Activated T-helper 1 cell treated with anti-CD3 and anti-CD28 coated beads, Interleukin-12 subunit alpha, Interleukin-12 subunit beta, Interleukin-2, Interleukin-4 antibody, amounts not matched to agents 30 ng/mL and 10 ng/mL and 1 ng/mL, durations not matched to agents 14 hours and 24 hours and 36 hours (primary cell): ENCODE data around the gene CD6. TPM values are rescaled to one million over a fixed set of nuclear protein-coding genes. Genes with fewer than 3 reads are reported as not detected.

ENCODE experiments used
- DNase-seq: peaks from one replicate; pipeline ENCODE4 v3.0.0; 2021; ENCODE audit warnings: low spot score
- H3K27ac Mint-ChIP-seq: one replicate; pipeline ENCODE4 v1.8.0; 2021; ENCODE audit warnings: mild to moderate bottlenecking, mixed read lengths
- H3K27me3 Mint-ChIP-seq: one replicate; pipeline ENCODE4 v1.8.0; 2022; ENCODE audit warnings: mild to moderate bottlenecking, moderate library complexity, mixed read lengths; ENCODE audit not compliant: insufficient read depth
- H3K36me3 Mint-ChIP-seq: one replicate; pipeline ENCODE4 v1.8.0; 2021; ENCODE audit warnings: low read depth, mixed read lengths
- H3K4me1 Mint-ChIP-seq: one replicate; pipeline ENCODE4 v1.8.0; 2021; ENCODE audit warnings: low read depth, mixed read lengths
- H3K4me3 Mint-ChIP-seq: one replicate; pipeline ENCODE4 v1.8.0; 2021; ENCODE audit warnings: mild to moderate bottlenecking, moderate library complexity, mixed read lengths
- H3K9me3 Mint-ChIP-seq: one replicate; pipeline ENCODE4 v1.8.0; 2021; ENCODE audit warnings: mixed read lengths
- intact Hi-C: fragments of 100-400 bp; cut with micrococcal nuclease; formaldehyde crosslinking; loops from one replicate; pipeline ENCODE4 v1.15.1; 2024
- total RNA-seq: library from RNA; stranded (reverse); gene quantifications from 2 replicates; pipeline ENCODE4 v1.2.3, GENCODE V29; 2022

CD6 gene
- total RNA-seq, 1 donor from 2014 or later = 411 TPM

- intact Hi-C loops = no loop called here
- H3K4me1 Mint-ChIP-seq = peaks cover 95% of the 10 kb centered on the region
- H3K36me3 Mint-ChIP-seq = peaks cover 69% of the 10 kb centered on the region
These were observed 13.2 kb downstream of the CD6 start for GRCh38 chr11:60984636-60985035.

GRCh38 chr11:60985501-60985900 lies 14.0 kb downstream of the CD6 start:
- Mint-ChIP-seq H3K4me3 (peak overlapping the region; percentile 80), H3K27ac (peak overlapping the region; percentile 92), H3K36me3 (peaks cover 66% of the 10 kb centered on the region), H3K9me3 (no peaks in the 10 kb centered on the region), H3K4me1 (peaks cover 93% of the 10 kb centered on the region), H3K27me3 (no peaks in the 10 kb centered on the region)
- intact Hi-C loops = no loop called here
- no peak for DNase-seq

More at GRCh38 chr11:60984636-60985035, 13.2 kb downstream of the CD6 start:
- H3K9me3 Mint-ChIP-seq = no peaks in the 10 kb centered on the region
- no peak for DNase-seq
- H3K4me3 Mint-ChIP-seq = peak overlapping the region; percentile 80
- peak overlapping the region; percentile 92 for H3K27ac Mint-ChIP-seq
- no peaks in the 10 kb centered on the region for H3K27me3 Mint-ChIP-seq

- H3K27me3 Mint-ChIP-seq = no peaks in the 10 kb centered on the region
- H3K9me3 Mint-ChIP-seq = no peaks in the 10 kb centered on the region
- peak; percentile 81 for DNase-seq
- H3K27ac Mint-ChIP-seq = peak overlapping the region; percentile 92
- peak overlapping the region; percentile 80 for H3K4me3 Mint-ChIP-seq
- H3K36me3 Mint-ChIP-seq = peaks cover 65% of the 10 kb centered on the region
- H3K4me1 Mint-ChIP-seq = peaks cover 94% of the 10 kb centered on the region
- intact Hi-C loops = loop anchor here (1.0 to 2.0 kb wide), 10 partner anchors 8 to 175 kb away; partner anchors contain the start of genes PRPF19 and VPS37C
These were observed 14.8 kb downstream of the CD6 start for GRCh38 chr11:60985991-60986915.

GRCh38 chr11:60987577-60988277 lies 16.2 kb downstream of the CD6 start:
- DNase-seq = peak; percentile 62
- peak overlapping the region; percentile 92 for H3K27ac Mint-ChIP-seq
- peaks cover 58% of the 10 kb centered on the region for H3K36me3 Mint-ChIP-seq
- peak overlapping the region; percentile 80 for H3K4me3 Mint-ChIP-seq
- intact Hi-C loops = loop anchor here (2.0 kb wide), 2 partner anchors 17 to 95 kb away; no protein-coding TSS in a partner anchor
- no peaks in the 10 kb centered on the region for H3K27me3 Mint-ChIP-seq
- no peaks in the 10 kb centered on the region for H3K9me3 Mint-ChIP-seq
- peaks cover 85% of the 10 kb centered on the region for H3K4me1 Mint-ChIP-seq

GRCh38 chr11:60988658-60989057 lies 17.2 kb downstream of the CD6 start:
- no peaks in the 10 kb centered on the region for H3K9me3 Mint-ChIP-seq
- no peak for DNase-seq
- H3K4me1 Mint-ChIP-seq = peaks cover 85% of the 10 kb centered on the region
- intact Hi-C loops = loop anchor here (2.0 kb wide), 1 partner anchor 16 kb away; no protein-coding TSS in a partner anchor
- peak overlapping the region; percentile 80 for H3K4me3 Mint-ChIP-seq
- peaks cover 57% of the 10 kb centered on the region for H3K36me3 Mint-ChIP-seq
- peak overlapping the region; percentile 92 for H3K27ac Mint-ChIP-seq
- no peaks in the 10 kb centered on the region for H3K27me3 Mint-ChIP-seq

- Mint-ChIP-seq H3K9me3 (no peaks in the 10 kb centered on the region), H3K36me3 (peaks cover 56% of the 10 kb centered on the region), H3K27me3 (no peaks in the 10 kb centered on the region), H3K4me1 (peaks cover 85% of the 10 kb centered on the region), H3K4me3 (peak overlapping the region; percentile 80), H3K27ac (peak overlapping the region; percentile 92)
- no peak for DNase-seq
- intact Hi-C loops = loop anchor here (2.0 kb wide), 1 partner anchor 16 kb away; no protein-coding TSS in a partner anchor
These were observed 17.7 kb downstream of the CD6 start for GRCh38 chr11:60989093-60989650.

- Mint-ChIP-seq H3K4me1 (peaks cover 84% of the 10 kb centered on the region), H3K27me3 (no peaks in the 10 kb centered on the region), H3K9me3 (no peaks in the 10 kb centered on the region), H3K27ac (peak overlapping the region; percentile 60), H3K4me3 (peak overlapping the region; percentile 11), H3K36me3 (peaks cover 62% of the 10 kb centered on the region)
- no peak for DNase-seq
- intact Hi-C loops = no loop called here
These were observed 20.0 kb downstream of the CD6 start for GRCh38 chr11:60991457-60991856.

GRCh38 chr11:60992842-60993409 lies 21.4 kb downstream of the CD6 start:
- intact Hi-C loops = loop anchor here (2.0 kb wide), 2 partner anchors 14 to 194 kb away; no protein-coding TSS in a partner anchor
- peak overlapping the region; percentile 68 for H3K4me3 Mint-ChIP-seq
- DNase-seq = no peak

GRCh38 chr11:60993615-60994014 lies 22.1 kb downstream of the CD6 start:
- no peak for DNase-seq
- Mint-ChIP-seq H3K27me3 (no peaks in the 10 kb centered on the region), H3K4me3 (peak overlapping the region; percentile 68), H3K9me3 (no peaks in the 10 kb centered on the region), H3K27ac (peak overlapping the region; percentile 95), H3K4me1 (peaks cover 72% of the 10 kb centered on the region), H3K36me3 (peaks cover 54% of the 10 kb centered on the region)
- intact Hi-C loops = loop anchor here (1.0 to 2.0 kb wide), 5 partner anchors 7 to 193 kb away; no protein-coding TSS in a partner anchor

More at GRCh38 chr11:60992842-60993409, 21.4 kb downstream of the CD6 start:
- Mint-ChIP-seq H3K4me1 (peaks cover 72% of the 10 kb centered on the region), H3K36me3 (peaks cover 57% of the 10 kb centered on the region), H3K27ac (peak overlapping the region; percentile 95), H3K27me3 (no peaks in the 10 kb centered on the region), H3K9me3 (no peaks in the 10 kb centered on the region)

- Mint-ChIP-seq H3K9me3 (no peaks in the 10 kb centered on the region), H3K27ac (peak overlapping the region; percentile 81), H3K27me3 (no peaks in the 10 kb centered on the region), H3K36me3 (peaks cover 50% of the 10 kb centered on the region), H3K4me3 (peak overlapping the region; percentile 75), H3K4me1 (peaks cover 70% of the 10 kb centered on the region)
- intact Hi-C loops = loop anchor here (1.0 kb wide), 4 partner anchors 8 to 67 kb away; no protein-coding TSS in a partner anchor
- DNase-seq = no peak
These were observed 23.1 kb downstream of the CD6 start for GRCh38 chr11:60994541-60995080.

- Mint-ChIP-seq H3K4me3 (no peak overlapping the region), H3K27me3 (no peaks in the 10 kb centered on the region), H3K27ac (no peak overlapping the region), H3K4me1 (peaks cover 68% of the 10 kb centered on the region), H3K9me3 (no peaks in the 10 kb centered on the region), H3K36me3 (peaks cover 51% of the 10 kb centered on the region)
- intact Hi-C loops = loop anchor here (1.0 kb wide), 1 partner anchor 9 kb away; no protein-coding TSS in a partner anchor
- DNase-seq = no peak
These were observed 24.3 kb downstream of the CD6 start for GRCh38 chr11:60995798-60996197.
